GM23248 (cell line): ENCODE results near the gene TNFRSF12A.

Source experiments
- EZH2 ChIP-seq: fragments of 200-600 bp; sonication (generic); IDR thresholded peaks from 2 replicates; pipeline ENCODE4 v1.6.1; 2018; ENCODE audit warnings: antibody characterized with exemption, mild to moderate bottlenecking; ENCODE audit not compliant: insufficient read depth, poor library complexity, severe bottlenecking
- EZH2phosphoT487 ChIP-seq: fragments of 200-600 bp; sonication (generic); IDR thresholded peaks from 2 replicates; pipeline ENCODE4 v1.6.1; 2018; ENCODE audit warnings: antibody characterized with exemption, moderate library complexity, mild to moderate bottlenecking, low read depth; ENCODE audit not compliant: insufficient read depth

GRCh38 chr16:3042376-3042775, 22.2 kb downstream of the TNFRSF12A start:
- TF ChIP-seq EZH2 (no peak), EZH2phosphoT487 (no peak)
